G401.6 (cell line): Measurements from ENCODE around the gene FBXO46.
"Not testable (repeated sequence)": the region's sequence is repeated elsewhere in the genome, so short reads cannot be mapped to it uniquely, and the experiment has no call there.

Experiments used
- FAIRE-seq: peaks from 2 replicates; lab custom pipeline; 2012; peaks lifted over from hg19 to GRCh38; lab: Jason Lieb, UNC

The FBXO46 gene

DNA sequence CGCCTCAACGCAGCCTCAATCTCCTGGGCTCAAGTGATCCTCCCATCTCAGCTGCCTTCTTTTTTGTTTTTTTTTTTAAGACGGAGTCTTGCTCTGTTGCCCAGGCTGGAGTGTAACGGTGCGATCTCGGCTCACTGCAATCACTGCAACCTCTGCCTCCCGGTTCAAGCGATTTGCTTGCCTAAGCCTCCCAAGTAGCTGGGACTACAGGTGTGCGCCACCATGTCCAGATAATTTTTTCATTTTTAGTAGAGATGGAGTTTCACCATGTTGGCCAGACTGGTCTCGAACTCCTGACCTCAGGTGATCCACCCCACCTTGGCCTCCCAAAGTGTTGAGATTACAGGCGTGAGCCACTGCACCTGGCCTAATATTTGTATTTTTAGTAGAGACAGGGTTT lies 10.6 kb downstream of the FBXO46 start:
- FAIRE-seq = not testable (repeated sequence)

DNA sequence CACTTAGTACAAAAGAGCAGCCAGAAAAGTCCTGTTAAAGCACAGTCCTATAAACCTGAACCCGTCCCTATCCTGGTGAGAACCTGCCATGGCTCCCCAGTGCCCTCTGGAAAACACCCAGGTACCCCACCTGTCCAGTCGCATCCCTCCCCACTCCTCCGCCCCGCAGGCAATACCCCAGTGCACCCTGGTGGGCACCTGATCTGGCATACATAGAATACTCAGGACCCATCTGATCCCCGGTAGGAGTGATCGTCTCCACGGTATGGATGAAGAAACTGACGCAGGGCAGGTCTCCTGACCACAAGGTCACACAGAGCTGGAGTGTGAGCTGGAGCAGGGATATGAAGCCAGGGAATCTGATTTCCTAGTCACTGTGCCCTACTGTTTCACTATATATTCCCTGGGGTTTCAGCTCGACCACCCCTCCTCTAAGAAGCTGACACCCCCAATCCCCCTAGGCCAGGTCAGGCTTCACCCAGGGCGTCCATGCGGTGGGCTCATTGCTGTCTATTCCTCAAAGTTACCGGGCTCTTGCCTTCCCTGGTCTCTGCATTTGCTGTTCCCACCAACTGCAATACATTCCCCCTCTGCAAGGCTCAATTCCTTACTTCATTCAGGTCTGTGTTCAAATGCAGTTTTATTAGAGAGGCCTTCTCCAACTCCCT lies 12.6 kb downstream of the FBXO46 start:
- FAIRE-seq = no peak

DNA sequence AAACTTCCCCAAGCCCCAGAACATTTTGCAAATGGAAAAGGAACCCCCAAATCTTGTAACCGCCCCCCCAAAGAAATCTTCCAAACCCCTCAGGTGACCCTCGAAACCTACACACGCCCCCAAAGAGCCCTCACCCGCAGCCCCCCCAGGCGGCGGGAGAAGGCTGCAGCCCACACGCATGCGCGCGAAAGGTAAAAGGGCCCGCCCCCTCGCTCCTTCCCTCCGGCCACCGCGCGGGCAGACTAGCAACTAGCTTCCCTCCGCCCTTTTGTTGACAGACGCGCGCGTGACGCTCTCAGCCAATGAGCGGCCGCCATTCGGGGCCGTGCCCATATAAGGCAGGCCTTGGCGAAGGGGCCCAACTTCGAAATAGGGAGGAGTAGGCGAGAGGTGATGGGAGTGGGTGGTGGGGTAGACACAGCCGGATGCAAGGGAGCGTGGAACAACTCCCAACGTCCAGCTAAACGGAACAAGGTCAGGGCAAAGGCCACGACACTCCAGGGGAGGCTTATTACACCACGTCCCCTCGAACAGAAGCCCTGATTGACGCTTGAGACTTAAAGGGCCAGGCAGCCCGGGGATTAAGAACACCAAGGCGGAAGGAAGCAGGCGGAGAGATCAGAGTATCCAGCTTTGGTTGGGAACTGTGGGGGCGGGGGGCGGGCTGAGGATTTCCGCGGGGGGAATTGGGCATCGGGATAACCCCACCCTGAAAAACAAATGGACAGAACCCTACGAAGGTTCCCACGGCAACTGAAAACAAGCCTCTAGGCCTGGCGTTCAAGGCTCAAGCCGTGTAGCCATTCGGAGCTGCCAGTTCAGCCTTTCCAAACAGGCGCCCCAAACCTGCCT lies 13.3 kb downstream of the FBXO46 start:
- FAIRE-seq = peak; percentile 99

DNA sequence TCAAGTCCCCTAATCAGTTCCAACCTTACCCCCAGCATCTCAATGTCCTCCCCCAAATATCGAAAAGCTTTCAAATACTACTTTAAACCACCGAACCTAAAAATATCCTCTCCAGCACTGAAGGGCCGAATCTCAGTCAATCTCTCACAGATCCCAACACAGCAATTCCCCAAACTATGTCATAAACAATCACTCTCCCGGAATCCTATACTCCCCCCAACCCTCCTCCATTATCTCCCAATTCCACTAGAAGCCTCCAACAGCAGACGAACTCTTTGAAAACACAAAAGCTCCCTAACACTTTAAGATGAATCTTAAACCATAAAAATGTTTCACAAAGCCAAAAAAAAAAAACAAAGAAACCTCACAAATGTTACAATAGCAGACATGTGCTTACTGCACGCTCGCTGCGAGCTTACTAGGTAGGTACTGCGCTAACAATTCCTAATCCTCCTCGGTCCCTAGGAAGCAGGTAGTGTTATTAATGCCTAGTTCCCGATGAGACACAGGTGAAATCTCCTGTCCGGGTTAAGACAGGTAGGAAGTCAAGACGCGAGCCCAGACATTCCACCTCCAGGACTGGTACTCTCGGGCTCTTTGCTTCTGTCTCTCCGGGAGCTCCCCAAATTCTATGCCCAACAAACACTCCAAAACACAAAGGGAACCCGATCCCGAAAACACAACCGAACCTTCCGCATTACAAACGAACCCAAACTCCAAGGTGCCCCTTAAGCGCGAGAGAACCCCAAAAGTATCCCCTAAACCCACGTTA lies 14.2 kb downstream of the FBXO46 start:
- FAIRE-seq = no peak

DNA sequence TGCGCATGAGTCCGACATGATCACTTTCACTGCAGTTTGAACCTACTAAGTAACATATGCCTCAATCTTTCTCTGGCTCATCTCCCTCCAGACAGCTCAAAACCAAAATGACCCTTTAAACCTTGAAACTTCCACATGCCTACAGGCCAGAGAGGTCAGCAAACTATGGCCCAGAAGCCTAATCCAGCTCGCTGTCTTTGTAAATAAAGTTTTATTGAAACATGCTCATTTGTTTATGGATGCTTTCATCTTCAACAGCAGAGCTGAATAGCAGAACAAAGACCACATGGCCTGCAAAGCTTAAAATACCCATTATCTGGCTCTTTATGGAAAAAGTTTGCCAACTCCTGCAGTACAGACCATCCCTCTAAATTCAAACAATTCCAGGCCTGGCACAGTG lies 15.6 kb downstream of the FBXO46 start:
- no peak for FAIRE-seq

DNA sequence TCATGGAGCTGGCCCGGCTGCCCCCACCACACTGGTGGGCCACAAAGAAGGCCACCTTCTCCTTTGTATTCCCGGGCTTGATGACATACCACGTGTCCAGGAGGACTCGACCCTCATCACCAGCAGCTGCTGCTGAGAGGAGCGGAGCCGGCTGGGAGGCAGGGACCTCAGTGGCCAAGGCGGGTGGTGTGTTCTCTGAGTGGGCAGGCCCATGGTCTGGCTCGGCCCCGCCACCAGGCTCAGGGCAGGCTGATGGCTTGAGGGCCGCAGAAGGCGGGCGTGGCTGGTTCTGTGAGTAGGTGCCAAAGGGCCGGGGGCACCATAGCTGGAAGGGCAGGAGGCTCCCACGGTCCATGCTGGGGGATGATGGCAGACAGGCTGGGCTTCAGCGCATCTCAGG lies 17.6 kb downstream of the FBXO46 start:
- no peak for FAIRE-seq

DNA sequence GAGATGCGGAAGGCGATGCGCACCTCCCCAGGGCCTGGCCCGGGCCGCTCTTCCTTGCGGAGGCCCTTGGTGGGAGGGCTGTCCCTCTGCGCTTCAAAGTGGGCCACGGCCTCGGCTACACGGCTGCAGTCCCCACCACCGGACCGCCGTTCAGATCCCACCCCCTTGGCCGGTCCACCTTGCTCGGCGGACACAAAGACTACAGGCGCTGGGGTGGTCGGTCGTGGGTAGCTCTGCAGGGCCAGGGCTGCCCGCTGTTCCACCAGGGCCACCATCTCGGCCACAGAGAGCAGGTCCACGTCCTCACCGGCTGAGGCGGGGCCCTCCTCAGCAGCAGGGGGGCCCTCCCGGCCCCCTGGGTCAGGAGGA lies 18.0 kb downstream of the FBXO46 start:
- FAIRE-seq = no peak

DNA sequence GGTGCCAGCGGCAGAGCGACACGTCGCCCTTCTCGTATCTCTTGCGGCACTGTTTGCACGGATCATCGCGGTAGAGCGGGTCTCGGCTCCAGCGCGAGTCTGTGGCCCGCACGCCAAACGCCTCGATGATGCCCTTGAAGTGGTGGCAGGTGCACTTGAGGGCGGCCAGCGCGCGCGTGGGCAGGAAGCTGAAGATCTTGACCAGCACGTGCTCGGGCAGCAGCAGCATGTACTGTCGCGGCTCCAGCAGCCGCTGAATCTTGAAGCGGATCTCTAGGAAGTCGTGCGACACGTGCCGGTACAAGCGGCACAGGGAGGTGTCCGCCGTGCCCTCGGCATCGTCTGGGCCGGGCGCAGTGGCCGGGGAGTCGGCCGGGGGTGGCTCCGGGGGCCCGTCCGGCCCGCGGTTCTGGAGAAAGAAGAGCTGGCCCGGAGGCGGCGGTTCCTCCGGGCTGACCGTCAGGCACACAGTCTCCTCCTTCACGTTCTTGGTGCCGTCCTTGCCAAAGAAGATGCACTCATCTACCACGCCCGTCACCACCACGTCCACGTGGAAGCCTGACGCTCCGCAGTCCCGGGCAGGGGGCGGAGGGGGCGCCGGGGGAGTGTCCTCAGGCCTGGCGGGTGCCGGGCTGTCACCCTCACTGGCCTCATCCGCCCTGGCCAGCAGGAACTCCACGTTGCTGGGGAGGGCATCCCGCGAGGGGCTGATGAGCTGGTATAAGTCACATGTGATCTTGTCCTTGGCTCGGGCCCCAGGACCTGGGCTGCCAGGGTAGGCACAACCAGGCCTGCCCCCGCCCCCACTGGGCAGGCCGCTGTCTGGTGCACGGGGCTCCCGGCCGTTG lies 18.6 kb downstream of the FBXO46 start:
- FAIRE-seq = no peak

DNA sequence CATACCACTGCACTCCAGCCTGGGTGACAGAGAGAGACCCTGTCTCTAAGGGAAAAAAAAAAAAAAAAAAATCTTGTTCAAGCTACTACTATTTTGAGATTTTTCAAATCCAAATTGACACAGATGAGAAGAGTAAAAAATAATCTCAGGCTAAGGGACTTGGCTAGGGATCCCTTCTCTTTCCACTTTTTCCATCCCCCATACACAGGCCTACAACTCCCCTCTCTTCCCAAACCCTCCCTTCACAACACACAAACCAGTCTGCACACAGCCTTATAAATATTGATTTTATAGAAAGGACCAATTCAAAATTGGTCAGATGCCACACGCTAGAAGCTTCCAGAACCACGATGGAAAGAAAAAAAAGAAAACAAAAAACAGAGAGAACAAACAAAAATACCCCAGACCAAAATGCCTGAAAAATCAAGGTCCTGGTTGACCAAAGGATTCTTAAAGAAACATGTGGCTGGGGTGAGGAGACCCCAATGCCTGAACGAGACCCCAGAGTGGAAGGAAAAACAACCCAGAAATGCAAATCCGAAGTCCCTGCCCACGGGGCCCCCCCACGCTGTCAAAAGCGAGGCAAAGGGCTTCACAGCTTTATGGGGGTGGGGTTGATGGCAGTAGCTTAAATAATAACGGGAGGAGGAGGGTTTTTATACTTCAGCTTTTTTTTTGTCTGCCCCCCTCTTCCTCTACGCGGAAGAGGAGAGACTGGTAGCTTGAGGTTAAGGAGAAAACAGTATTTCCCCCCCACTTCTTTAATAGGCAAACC lies 20.2 kb downstream of the FBXO46 start:
- no peak for FAIRE-seq

DNA sequence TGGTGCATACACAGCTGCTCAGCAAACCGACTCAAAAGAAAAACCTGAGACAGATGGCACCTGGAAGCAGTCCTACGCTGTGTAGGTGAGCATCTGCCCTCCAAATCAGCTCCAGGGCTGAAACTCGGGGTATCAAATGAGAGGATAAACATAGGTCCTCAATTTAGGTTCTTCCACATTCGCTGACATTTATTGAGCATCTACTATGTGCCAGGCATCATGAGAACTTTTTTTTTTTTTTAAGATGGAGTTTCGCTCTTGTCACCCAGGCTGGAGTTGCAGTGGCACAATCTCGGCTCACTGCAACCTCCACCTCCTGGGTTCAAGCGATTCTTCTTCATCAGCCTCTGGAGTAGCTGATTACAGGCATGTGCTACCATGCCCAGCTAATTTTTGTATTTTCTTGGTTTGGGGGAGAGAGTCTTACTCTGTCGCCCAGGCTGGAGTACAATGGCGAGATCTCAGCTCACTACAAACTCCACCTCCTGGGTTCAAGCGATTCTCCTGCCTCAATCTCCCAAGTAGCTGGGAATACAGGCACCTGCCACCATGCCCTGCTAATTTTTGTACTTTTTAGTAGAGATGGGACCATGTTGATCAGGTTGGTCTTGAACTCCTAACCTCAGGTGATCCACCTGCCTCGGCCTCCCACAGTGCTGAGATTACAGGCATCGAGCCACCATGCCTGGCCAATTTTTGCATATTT lies 24.8 kb downstream of the FBXO46 start:
- no peak for FAIRE-seq

DNA sequence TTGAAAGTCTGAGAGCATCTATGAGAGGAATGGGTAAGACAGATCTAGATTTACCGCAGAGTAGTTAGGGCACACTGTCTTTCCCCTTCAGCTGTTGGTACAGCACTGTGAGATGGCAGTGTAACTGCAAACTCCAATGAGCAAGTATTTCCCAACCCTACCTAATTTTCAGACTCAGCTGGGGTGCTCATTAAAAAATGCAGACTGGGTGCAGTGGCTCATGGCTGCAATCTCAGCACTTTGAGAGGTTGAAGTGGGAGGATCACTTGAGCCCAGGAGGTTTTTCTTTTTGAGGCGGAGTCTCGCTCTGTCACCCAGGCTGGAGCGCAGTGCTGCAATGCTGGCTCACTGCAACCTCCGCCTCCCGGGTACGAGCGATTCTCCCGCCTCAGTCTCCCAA lies 25.6 kb downstream of the FBXO46 start:
- no peak for FAIRE-seq

DNA sequence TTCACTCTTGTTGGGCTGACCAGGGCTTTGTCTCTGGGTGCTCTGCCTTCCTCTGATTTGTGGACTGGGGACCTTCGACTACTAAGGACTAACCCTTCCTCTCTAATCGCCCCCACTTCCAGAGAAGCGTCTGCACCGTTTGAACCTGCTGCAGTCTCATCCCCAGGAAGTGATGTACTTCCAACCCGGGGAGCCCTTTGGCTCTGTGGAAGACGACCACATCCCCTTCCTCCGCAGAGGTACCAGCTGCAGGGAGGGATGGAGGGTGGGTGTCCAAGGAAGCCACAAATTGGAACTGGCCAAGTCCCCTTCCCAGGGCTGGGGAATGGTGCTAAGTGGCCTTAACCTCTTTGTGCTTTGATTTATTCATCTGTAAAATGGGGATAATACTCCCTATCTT lies 29.0 kb downstream of the FBXO46 start:
- FAIRE-seq = no peak

DNA sequence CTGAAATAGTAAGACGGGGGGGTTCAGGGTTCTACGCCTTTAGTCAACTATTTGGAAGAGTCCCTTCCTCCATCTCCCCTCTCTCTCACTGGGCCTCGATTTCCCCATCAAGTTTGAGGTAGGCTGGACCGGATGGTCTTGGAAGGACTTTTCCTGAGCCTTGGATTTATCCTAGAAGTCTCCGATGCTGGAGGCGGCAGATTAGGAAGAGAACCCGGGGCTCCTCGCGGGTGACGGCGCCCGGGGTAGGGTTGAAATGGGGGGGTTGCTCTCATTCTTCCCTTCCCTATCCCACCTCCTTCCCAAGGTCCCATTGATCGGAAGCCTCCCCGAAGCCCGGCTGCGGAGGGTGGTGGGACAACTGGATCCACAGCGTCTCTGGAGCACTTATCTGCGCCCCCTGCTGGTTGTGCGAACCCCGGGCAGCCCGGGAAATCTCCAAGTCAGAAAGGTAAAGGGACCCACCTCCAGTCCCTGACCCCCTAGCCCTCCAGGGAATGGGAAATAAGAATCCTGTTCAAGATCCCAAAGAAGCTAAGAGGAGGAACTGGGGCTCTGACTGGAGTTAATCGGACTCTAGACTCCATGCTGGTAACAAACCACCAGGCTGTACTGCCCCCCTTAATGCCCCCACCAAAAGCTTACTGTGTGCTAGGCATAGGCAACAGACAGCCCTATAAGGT lies 37.4 kb downstream of the FBXO46 start:
- no peak for FAIRE-seq

DNA sequence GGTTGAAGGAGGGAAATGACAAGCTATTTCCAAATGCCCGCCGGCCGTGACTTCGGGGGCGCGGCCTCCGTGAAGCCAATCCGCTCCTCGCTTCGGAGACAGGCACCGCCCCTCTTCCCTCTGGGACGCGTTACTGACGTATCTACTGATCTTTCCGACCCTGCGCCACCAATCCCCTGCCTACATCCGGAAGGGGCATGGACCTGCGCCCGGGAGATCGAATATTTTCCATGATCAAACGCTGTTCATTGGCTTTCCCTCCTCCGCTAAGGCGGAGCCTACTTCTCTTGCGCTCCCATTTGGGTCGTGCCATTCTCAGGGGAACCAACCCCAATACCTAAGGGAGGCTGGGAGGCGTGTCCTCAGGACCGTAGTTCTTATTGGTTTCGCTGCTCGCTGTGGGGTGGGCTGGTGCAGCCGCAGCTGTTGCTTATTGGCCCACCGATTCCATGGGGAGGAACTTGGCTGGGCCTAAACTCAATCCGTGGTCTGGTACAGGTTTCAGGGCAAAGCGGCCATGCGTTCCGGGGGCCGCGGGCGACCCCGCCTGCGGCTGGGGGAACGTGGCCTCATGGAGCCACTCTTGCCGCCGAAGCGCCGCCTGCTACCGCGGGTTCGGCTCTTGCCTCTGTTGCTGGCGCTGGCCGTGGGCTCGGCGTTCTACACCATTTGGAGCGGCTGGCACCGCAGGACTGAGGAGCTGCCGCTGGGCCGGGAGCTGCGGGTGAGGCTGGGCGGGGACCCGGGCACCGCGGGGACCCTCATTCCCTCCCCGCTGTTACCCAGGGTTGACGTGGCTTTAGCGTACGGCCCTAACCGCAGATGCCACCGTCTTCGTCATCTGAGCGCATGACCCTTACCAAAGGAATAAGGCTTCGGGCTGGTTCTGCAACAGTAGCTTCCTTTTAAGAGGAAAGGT lies 38.2 kb downstream of the FBXO46 start, which contains the start of gene QPCTL:
QPCTL (plus strand) TSS at position 480 of the 919 bp plus-strand sequence; CDS start at position 518, 38 bp downstream.
- peak; percentile 100 for FAIRE-seq

DNA sequence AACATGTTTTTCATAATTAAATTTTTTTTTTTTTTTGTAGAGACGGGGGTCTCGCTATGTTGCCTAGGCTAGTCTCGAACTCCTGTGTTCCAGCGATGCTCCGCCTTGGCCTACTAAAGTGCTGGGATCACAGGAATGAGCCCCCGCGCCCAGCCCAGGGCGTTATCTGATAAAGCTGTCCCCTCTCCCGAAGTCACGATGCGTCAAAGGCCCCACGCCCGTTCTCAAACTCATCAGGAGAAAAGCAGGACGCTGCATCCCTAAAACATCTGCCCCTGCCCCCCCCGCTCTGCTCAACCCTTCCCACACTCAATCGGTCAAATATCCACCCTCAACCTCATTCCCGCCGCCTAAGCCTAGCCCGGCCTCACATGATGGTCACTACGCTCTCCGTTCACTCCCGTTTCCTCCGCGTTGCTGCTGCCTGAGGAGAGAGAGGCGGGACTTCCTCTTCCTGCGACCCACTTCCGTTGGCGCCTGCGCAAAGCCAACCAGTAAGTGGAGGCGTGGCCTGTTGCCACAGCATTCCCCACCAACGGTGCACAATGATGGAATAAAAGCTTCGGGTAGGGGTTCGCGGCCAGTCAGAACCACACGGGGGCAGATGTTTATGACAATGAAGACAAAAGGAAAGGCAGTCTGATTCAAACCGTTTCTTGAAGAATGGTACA lies 39.0 kb downstream of the FBXO46 start, which contains the start of gene SNRPD2:
SNRPD2 (minus strand) TSS at position 438 of the 671 bp plus-strand sequence; CDS start at position 373, 65 bp downstream.
- FAIRE-seq = no peak

DNA sequence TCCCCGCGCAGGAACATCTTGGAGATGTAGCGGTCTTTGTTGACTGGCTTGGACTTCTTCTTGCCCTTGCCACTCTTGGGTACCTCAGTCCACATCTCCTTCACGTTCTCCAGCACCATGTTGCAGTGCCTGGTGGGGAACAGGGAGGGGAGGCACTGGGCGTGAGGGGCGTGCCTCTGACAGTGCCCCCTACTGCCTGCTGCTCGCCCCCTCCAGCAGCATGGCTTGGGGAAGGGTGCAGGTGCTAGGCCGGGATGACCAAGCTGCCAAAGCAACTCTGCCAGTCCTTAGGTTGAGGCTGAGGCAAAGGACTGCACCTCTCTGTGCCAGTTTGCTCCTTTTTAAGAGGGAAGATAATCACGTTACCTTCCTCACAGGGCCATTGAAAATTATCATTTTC lies 43.1 kb downstream of the FBXO46 start:
- FAIRE-seq = no peak

DNA sequence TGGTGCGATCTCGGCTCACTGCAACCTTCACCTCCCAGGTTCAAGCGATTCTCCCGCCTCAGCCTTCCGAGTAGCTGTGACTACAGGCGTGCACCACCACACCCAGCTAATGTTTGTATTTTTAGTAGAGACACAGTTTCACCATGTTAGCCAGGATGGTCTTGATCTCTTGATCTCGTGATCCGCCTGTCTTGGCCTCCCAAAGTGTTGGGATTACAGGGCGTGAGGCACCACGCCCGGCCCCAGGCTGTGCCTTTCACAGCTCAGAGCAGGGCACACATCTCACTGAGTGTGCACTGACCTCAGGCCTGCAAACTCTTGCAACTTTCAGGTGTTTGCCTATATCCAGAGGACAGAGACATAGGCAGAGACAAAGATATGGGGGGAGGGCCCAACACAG lies 45.7 kb downstream of the FBXO46 start:
- FAIRE-seq = not testable (repeated sequence)

DNA sequence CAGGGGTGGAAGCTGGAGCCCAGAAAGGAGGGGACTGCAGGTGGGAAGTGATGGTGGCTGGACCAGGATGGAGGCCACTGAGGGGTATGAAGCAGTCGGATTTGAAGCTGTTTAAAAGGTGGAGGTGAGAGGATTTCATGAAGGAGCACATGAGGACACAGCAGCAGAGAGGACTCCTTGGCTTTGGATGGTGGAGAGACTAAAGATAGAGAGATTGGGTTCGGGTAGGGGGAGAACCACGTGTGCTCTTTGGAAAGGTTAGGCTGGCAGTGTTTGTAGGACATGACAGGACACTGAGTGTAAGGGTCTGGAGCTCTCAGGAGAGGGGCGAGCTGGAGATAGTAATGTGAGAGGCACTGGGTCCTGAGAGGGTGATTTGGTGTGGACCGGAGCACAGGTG lies 47.8 kb downstream of the FBXO46 start:
- FAIRE-seq = no peak
